Parathyroid adenoma (tissue), 2 donors: ENCODE data around the gene RAB11FIP3.
"Not testable (repeated sequence)": the region's sequence is repeated elsewhere in the genome, so short reads cannot be mapped to it uniquely, and the experiment has no call there.

ENCODE experiments used
- H2AFZ ChIP-seq: fragments of 300-600 bp; sonication (generic); one replicate; pipeline ENCODE4 v1.7.0; 2017; ENCODE audit warnings: antibody characterized with exemption, mild to moderate bottlenecking
- H3K27ac ChIP-seq: fragments of 300-600 bp; sonication (generic); one replicate; pipeline ENCODE4 v1.7.0; 2017
- H3K27me3 ChIP-seq: fragments of 300-600 bp; sonication (generic); one replicate; pipeline ENCODE4 v1.7.0; 2017; ENCODE audit warnings: low read length; ENCODE audit not compliant: control insufficient read depth, insufficient read depth
- H3K36me3 ChIP-seq: fragments of 300-600 bp; sonication (generic); one replicate; pipeline ENCODE4 v1.7.0; 2017; ENCODE audit warnings: low read length; ENCODE audit not compliant: control insufficient read depth, insufficient read depth
- H3K4me1 ChIP-seq: fragments of 300-600 bp; sonication (generic); one replicate; pipeline ENCODE4 v1.7.0; 2017; ENCODE audit warnings: control low read depth
- H3K4me2 ChIP-seq: fragments of 300-600 bp; sonication (generic); one replicate; pipeline ENCODE4 v1.7.0; 2017; ENCODE audit warnings: low read length
- H3K4me3 ChIP-seq: fragments of 300-600 bp; sonication (generic); one replicate; pipeline ENCODE4 v1.7.0; 2017; ENCODE audit warnings: low read depth, low read length
- H3K79me2 ChIP-seq: fragments of 300-600 bp; sonication (generic); one replicate; pipeline ENCODE4 v1.7.0; 2017; ENCODE audit warnings: control low read depth
- H3K9ac ChIP-seq: fragments of 300-600 bp; sonication (generic); one replicate; pipeline ENCODE4 v1.7.0; 2017; ENCODE audit warnings: mild to moderate bottlenecking
- H3K9me3 ChIP-seq: fragments of 300-600 bp; sonication (generic); one replicate; pipeline ENCODE4 v1.7.0; 2017; ENCODE audit warnings: low read length; ENCODE audit not compliant: control insufficient read depth
- TF ChIP-seq, protein P1 (sequence below): fragments of 300-600 bp; sonication (generic); IDR thresholded peaks from one replicate; pipeline ENCODE4 v1.7.0; 2017; ENCODE audit warnings: antibody characterized with exemption, mild to moderate bottlenecking
- donor health status: primary hyperparathyroidism.

The RAB11FIP3 gene

GRCh38 chr16:381012-381788 lies 44.2 kb upstream of the RAB11FIP3 start:
- Histone ChIP-seq H2AFZ (peak overlapping the region; percentile 58), H3K27me3 (no peaks in the 10 kb centered on the region), H3K4me2 (peak overlapping the region; percentile 93), H3K27ac (peak overlapping the region; percentile 20), H3K4me3 (peak overlapping the region; percentile 66), H3K9me3 (no peaks in the 10 kb centered on the region), H3K4me1 (peaks cover 18% of the 10 kb centered on the region), H3K36me3 (no peaks in the 10 kb centered on the region), H3K9ac (peak overlapping the region; percentile 43), H3K79me2 (peaks cover 5% of the 10 kb centered on the region)
- TF ChIP-seq, protein P1, sequence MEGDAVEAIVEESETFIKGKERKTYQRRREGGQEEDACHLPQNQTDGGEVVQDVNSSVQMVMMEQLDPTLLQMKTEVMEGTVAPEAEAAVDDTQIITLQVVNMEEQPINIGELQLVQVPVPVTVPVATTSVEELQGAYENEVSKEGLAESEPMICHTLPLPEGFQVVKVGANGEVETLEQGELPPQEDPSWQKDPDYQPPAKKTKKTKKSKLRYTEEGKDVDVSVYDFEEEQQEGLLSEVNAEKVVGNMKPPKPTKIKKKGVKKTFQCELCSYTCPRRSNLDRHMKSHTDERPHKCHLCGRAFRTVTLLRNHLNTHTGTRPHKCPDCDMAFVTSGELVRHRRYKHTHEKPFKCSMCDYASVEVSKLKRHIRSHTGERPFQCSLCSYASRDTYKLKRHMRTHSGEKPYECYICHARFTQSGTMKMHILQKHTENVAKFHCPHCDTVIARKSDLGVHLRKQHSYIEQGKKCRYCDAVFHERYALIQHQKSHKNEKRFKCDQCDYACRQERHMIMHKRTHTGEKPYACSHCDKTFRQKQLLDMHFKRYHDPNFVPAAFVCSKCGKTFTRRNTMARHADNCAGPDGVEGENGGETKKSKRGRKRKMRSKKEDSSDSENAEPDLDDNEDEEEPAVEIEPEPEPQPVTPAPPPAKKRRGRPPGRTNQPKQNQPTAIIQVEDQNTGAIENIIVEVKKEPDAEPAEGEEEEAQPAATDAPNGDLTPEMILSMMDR: no peak

DNA sequence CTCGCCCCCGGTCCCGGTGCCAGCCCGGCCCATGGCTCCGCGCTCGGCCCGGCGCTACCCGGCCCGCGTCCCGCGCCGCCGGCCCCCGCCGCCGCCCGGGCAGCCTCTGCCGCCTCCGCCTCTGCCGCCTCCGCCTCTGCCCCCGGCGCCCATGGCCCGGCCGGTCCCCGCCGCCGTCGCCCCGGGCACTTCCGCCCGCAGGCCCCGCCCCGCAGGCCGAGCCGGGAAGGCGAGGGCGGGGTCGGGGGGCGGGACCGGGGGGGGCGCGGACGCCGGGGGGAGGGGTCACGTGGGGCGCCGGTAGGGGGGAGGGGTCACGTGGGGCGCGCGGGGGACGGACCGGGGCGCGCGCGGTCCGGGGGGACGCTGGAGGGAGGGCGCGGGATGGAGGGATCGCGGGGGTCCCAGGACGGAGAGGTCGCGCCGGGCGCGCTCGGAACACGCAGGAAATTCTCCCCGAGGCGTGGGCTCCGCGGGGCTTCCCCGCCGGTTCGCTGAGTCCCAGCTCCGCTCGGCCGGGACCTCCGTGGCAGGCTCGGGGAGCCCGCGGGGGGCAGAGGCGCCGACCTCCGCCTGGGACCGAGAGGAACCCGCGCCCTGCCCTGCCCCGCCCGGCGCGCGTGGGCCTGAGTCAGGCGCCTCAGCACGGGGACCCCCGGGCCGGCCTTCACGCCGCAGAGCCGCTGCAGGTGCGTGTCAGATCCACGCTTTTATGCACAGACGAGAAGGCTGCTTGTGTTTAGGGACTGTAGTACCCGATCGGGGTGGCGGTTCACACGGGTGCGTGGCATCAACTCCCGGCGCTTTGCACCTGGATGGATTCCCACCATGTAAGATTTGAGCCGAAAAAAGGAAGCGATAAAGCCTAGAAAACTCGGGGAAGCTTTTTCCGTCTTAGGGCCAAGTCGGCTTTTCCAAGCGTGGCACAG lies 43.4 kb upstream of the RAB11FIP3 start, which contains the start of gene PGAP6:
TSS of gene PGAP6 (minus strand) at position 190 of the 929 bp plus-strand sequence. CDS start at position 33, 157 bp downstream.
- H3K36me3 ChIP-seq: no peaks in the 10 kb centered on the region
- no peaks in the 10 kb centered on the region for H3K9me3 ChIP-seq
- H3K4me2 ChIP-seq: peak within 1 kb of the TSS; percentile 93
- peak within 1 kb of the TSS; percentile 89 for H2AFZ ChIP-seq
- TF ChIP-seq, protein P1: no peak
- peaks cover 18% of the 10 kb centered on the region for H3K4me1 ChIP-seq
- no peaks in the 10 kb centered on the region for H3K27me3 ChIP-seq
- peaks cover 5% of the 10 kb centered on the region for H3K79me2 ChIP-seq
- peak within 1 kb of the TSS; percentile 71 for H3K27ac ChIP-seq
- H3K4me3 ChIP-seq: peak within 1 kb of the TSS; percentile 83
- peak within 1 kb of the TSS; percentile 43 for H3K9ac ChIP-seq

DNA sequence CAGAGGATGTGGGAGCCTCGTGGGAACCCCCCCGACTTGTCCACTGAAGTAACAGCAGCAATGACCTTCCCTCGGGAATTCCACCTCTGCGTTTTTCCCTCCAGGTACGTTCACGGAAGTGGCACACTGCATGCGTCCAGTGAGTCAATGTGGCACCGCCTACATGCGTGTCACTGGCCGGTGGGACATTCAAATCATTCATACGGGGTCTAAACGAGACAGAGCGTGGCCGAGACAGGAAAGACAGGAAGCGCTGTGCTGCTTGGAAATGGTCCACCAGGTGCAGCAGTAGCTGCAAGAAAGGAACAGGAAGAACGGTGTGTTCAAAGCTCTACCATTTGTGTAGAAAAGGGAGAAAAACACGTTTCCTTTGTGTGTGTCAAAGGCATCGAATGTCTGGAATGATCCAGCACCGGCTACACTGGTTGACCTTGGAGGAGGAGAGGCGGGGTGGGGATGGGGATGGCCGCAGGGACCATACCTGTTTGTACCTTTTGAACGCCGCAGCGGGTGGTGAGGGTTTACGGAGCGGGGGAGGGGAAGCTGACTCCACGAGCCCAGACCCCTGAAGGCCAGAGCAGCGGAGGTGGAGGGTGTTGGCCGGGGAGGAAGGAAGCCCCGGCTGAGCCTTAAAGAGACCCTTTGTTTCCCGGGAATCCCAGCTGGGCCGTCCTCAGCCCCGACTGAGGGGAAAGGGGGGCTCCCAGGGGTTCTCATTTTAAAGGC lies 42.0 kb upstream of the RAB11FIP3 start:
- Histone ChIP-seq H3K27me3 (no peaks in the 10 kb centered on the region), H3K9ac (no peak overlapping the region), H3K4me1 (peaks cover 18% of the 10 kb centered on the region), H3K36me3 (no peaks in the 10 kb centered on the region), H3K4me2 (peak overlapping the region; percentile 77), H3K4me3 (peak overlapping the region; percentile 83), H2AFZ (peak overlapping the region; percentile 53), H3K9me3 (no peaks in the 10 kb centered on the region), H3K27ac (peak overlapping the region; percentile 71), H3K79me2 (peaks cover 5% of the 10 kb centered on the region)
- TF ChIP-seq, protein P1: no peak

DNA sequence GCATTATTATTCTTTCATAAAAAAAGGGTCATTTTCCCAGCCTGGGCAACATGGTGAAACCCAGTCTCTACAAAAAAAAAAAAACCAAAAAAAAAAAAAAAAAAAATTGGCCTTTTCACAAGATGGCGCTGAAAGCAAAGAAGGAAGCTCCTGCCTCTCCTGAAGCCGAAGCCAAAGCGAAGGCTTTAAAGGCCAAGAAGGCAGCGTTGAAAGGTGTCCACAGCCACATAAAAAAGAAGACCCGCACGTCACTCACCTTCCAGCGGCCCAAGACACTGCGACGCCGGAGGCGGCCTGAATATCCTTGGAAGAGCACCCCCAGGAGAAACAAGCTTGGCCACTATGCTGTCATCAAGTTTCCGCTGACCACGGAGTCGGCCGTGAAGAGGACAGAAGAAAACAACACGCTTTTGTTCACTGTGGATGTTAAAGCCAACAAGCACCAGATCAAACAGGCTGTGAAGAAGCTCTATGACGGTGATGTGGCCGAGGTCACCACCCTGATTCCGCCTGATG lies 38.8 kb upstream of the RAB11FIP3 start:
- H3K4me2 ChIP-seq: peak overlapping the region; percentile 42
- peaks cover 11% of the 10 kb centered on the region for H3K4me1 ChIP-seq
- no peaks in the 10 kb centered on the region for H3K27me3 ChIP-seq
- H3K36me3 ChIP-seq: no peaks in the 10 kb centered on the region
- peak overlapping the region; percentile 16 for H3K4me3 ChIP-seq
- no peaks in the 10 kb centered on the region for H3K9me3 ChIP-seq
- TF ChIP-seq, protein P1: peak; percentile 10
- peak overlapping the region; percentile 18 for H3K27ac ChIP-seq
- no peak overlapping the region for H3K9ac ChIP-seq
- H3K79me2 ChIP-seq: no peaks in the 10 kb centered on the region
- H2AFZ ChIP-seq: peak overlapping the region; percentile 71

DNA sequence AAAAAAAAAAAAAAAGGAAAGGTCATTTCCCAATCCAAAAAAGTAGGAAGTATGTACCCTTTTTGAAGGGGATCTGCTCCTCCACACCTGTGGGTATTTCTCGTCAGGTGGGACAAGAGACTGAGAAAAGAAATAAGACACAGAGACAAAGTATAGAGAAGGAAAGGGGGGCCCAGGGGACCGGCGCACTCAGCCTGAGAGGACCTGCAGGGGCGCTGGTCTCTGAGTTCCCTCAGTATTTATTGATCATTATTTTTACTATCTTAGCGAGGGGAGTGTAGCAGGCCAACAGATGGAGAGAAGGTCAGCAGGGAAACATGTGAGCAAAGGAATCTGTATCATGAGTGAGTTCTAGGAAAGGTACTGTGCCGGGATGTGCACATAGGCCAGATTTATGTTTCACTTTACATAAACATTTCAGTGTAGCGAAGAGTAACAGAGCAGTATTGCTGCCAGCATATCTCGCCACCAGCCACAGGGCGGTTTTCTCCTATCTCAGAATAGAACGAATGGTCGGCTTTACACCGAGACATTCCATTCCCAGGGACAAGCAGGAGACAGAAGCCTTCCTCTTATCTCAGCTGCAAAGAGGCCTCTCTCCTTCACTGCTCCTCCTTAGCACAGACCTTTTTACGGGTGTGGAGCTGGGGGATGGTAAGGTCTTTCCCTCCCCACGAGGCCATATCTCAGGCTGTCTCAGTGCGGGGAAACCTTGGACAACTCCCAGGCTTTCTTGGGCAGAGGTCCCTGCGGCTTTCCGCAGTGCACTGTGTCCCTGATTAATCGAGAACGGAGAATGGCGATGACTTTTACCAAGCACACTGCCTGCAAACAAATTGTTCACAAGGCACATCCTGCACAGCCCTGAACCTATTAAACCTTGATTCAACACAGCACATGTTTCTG lies 37.4 kb upstream of the RAB11FIP3 start:
- Histone ChIP-seq H2AFZ (peak overlapping the region; percentile 42), H3K27ac (peak overlapping the region; percentile 32)
- H3K9ac ChIP-seq, H3K36me3 ChIP-seq, H3K4me1 ChIP-seq, H3K4me3 ChIP-seq, H3K27me3 ChIP-seq, H3K9me3 ChIP-seq, H3K4me2 ChIP-seq, H3K79me2 ChIP-seq: not testable (repeated sequence)
